ENCODE measurements around the gene GALK2.

DNA sequence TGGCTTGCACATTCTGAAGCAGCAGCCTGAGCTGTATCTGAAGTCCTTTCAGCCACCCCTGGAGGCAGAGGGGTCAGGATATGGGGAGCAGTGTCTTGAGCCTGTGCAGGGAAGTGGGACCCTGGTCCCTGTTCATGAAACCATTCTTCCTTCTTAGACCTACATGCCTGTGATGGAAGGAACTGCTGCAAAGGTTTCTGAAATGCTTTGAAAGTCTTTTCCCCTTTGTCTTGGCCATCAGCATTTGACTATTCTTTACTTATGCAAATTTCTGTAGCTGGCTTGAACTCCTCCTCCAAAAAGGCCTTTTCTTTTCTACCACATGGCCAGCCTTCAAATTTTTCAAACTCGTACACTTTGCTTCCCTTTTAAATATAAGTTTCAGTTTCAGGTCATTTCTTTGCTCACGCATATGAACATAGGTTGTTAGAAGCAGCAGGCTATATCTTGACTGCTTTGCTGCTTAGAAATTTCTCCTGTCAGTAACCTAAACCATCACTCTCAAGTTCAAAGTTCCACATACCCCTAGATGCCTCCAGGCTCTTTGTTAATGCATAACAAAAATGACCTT, 62.3 kb downstream of the GALK2 start:
- TF ChIP-seq CTCF (IDR thresholded peaks at IDR 0.05) (no peak), POLR2A (IDR thresholded peaks at IDR 0.05) (no peak)

All from sigmoid colon (tissue), 3 donors.